PFSK-1 (cell line): Measurements from ENCODE around the gene EGFL8.

Experiments used
- FOXP2 ChIP-seq: optimal IDR thresholded peaks from 2 replicates; pipeline ENCODE3; 2011; ENCODE audit warnings: borderline replicate concordance, control low read depth, inconsistent platforms; ENCODE audit not compliant: insufficient read depth; ENCODE audit errors: extremely low read length, extremely low read depth
- POLR2AphosphoS5 ChIP-seq: IDR thresholded peaks from 2 replicates; pipeline ENCODE4 v1.6.1; 2012; ENCODE audit warnings: low read depth, mild to moderate bottlenecking, control low read depth, low read length, moderate library complexity
- SIN3A ChIP-seq: IDR thresholded peaks from 2 replicates; pipeline ENCODE4 v1.6.1; 2012; ENCODE audit warnings: mild to moderate bottlenecking, low read length, moderate library complexity, borderline replicate concordance; ENCODE audit not compliant: insufficient read depth
- TAF1 ChIP-seq: IDR thresholded peaks from 2 replicates; pipeline ENCODE4 v1.6.1; 2012; ENCODE audit warnings: low read length, control low read depth, borderline replicate concordance; ENCODE audit not compliant: insufficient read depth
- TF ChIP-seq, protein P1 (sequence below), 2 experiments: IDR thresholded peaks; 2 replicates each; pipeline versions ENCODE4 v1.6.1 to v1.8.0; 2011 to 2012; ENCODE audit warnings: low read depth in 2 of 2, low read length in 2 of 2, control low read depth in 1 of 2, inconsistent platforms in 1 of 2, mild to moderate bottlenecking in 1 of 2, moderate library complexity in 1 of 2; ENCODE audit not compliant: insufficient read depth in 1 of 2

EGFL8 gene

DNA sequence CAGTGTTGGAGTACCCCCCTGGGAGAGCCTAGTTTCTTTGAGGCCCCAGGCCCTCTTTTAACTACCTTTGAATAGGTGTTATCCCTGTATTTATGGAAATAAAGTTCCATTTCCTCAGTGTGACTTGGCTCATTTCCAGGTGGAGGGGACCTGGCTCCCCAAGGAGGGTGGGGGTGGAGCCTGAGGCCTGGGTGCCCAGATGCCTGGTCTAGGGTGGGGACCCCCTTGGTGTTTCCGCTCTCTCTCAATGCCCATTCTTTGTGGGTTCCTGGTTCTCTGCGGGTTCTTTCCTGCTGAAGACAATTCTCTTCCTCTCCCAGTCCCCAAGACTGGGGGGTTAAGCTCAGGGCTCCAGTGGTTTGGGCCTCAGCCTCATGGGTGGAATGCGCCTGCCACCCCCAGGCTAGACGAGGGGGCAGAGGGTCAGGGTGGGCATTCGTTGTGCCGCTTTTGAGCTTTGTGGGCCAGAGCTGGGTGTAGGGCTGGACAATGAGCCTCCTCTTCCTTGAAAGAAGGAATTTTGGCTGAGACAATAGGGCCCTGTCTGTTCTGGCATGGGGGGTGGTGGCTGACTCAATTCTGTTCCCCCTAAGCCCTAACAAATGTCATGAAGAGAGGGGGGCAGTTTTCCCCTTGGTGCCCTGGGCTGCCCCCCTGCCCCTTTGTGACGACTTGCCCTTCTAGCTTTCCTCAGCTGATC, 686 bp upstream of the EGFL8 start:
- TF ChIP-seq FOXP2 (no peak), TAF1 (no peak), POLR2AphosphoS5 (no peak), SIN3A (no peak)
- TF ChIP-seq, protein P1, sequence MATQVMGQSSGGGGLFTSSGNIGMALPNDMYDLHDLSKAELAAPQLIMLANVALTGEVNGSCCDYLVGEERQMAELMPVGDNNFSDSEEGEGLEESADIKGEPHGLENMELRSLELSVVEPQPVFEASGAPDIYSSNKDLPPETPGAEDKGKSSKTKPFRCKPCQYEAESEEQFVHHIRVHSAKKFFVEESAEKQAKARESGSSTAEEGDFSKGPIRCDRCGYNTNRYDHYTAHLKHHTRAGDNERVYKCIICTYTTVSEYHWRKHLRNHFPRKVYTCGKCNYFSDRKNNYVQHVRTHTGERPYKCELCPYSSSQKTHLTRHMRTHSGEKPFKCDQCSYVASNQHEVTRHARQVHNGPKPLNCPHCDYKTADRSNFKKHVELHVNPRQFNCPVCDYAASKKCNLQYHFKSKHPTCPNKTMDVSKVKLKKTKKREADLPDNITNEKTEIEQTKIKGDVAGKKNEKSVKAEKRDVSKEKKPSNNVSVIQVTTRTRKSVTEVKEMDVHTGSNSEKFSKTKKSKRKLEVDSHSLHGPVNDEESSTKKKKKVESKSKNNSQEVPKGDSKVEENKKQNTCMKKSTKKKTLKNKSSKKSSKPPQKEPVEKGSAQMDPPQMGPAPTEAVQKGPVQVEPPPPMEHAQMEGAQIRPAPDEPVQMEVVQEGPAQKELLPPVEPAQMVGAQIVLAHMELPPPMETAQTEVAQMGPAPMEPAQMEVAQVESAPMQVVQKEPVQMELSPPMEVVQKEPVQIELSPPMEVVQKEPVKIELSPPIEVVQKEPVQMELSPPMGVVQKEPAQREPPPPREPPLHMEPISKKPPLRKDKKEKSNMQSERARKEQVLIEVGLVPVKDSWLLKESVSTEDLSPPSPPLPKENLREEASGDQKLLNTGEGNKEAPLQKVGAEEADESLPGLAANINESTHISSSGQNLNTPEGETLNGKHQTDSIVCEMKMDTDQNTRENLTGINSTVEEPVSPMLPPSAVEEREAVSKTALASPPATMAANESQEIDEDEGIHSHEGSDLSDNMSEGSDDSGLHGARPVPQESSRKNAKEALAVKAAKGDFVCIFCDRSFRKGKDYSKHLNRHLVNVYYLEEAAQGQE (IDR thresholded peaks at IDR 0.05; ENCODE audit: insufficient read depth in 1 of 2, low read depth in 2 of 2, low read length in 2 of 2) = no peak

DNA sequence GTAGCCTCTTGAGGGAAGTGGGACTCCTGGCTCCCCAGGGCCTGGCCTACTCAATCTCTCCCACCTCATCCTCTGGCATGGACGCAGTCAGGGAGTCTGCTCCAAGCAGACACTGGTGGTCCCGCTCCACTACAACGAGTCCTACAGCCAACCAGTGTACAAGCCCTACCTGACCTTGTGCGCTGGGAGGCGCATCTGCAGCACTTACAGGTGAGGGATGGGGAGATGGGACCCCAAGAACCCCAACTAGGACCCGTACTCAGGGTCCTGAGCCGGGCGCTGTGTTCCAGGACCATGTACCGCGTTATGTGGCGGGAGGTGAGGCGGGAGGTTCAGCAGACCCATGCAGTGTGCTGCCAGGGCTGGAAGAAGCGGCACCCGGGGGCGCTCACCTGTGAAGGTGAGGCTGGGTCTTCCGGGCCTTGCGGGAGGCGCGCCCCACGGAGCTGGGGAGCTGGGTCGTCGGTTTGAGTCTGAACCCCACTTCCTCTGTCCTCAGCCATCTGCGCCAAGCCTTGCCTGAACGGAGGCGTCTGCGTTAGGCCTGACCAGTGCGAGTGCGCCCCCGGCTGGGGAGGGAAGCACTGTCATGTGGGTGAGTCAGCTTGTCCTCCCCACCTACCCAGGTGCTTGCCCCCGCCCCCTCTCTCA, 2.1 kb downstream of the EGFL8 start:
- no peak for TF ChIP-seq FOXP2
- TF ChIP-seq POLR2AphosphoS5 = no peak
- no peak for TF ChIP-seq TAF1
- TF ChIP-seq, protein P1 (IDR thresholded peaks at IDR 0.05; ENCODE audit: insufficient read depth in 1 of 2, low read depth in 2 of 2, low read length in 2 of 2) = no peak

DNA sequence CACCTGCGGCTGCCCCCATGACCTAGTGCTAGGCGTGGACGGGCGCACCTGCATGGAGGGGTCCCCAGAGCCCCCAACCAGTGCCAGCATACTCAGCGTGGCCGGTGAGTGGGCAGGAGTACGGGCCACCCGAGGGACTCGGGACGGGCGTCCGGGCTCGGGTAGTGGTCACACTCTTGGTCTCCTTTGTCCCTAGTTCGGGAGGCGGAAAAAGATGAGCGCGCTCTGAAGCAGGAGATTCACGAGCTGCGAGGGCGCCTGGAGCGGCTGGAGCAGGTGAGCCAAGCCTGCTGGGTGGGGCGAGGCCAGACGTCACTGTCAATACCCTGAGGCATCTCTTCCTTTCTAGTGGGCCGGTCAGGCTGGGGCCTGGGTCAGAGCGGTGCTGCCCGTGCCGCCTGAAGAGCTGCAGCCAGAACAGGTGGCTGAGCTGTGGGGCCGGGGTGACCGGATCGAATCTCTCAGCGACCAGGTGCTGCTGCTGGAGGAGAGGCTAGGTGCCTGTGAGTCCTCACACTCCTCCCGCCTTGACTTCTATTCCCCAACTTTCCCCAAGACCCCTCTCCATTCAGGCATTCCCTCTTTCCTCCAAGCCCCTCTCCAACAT, 2.9 kb downstream of the EGFL8 start:
- no peak for TF ChIP-seq POLR2AphosphoS5
- TF ChIP-seq, protein P1 (IDR thresholded peaks at IDR 0.05; ENCODE audit: insufficient read depth in 1 of 2, low read depth in 2 of 2, low read length in 2 of 2) = no peak
- TF ChIP-seq TAF1 = no peak
- no peak for TF ChIP-seq FOXP2
- no peak for TF ChIP-seq SIN3A

DNA sequence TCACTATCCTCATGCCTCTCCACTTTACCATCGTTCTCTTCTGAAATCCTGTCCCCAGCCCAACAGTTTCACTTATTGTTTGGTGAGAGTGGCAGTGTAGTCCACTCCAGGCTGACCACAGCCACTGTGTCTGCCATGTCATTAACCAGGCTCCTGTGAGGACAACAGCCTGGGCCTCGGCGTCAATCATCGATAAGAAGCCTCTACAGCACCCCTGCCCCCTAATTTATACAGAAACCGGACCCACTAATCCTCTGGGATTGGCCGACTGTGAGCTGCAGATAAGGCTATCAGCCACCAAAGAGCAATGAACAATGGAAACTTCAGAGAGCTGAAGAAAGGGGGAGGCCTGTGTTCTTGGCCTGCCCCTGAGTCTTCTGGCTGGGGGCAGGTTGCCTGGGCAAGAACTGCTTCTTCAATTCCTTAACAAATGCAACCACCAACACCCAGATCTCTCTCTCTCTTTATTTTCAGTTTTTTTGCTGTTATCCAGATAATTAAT, 3.4 kb downstream of the EGFL8 start:
- TF ChIP-seq POLR2AphosphoS5 = no peak
- TF ChIP-seq SIN3A = no peak
- TF ChIP-seq, protein P1 (IDR thresholded peaks at IDR 0.05; ENCODE audit: insufficient read depth in 1 of 2, low read depth in 2 of 2, low read length in 2 of 2) = no peak
- no peak for TF ChIP-seq TAF1
- TF ChIP-seq FOXP2 = no peak
